Measurements from ENCODE around the gene PRRT1B.

- no peak for TF ChIP-seq CTCF (IDR thresholded peaks at IDR 0.05)
- no peak for TF ChIP-seq POLR2A (IDR thresholded peaks at IDR 0.05; ENCODE audit: low read depth)
- no peak for TF ChIP-seq POLR2AphosphoS5 (IDR thresholded peaks at IDR 0.05)
- no peak for TF ChIP-seq EP300 (IDR thresholded peaks at IDR 0.05)
These were observed 50.5 kb downstream of the PRRT1B start for GRCh38 chr9:131595696-131596429.

Data from esophagus muscularis mucosa (tissue), 4 donors.